ENCODE results near the gene MINDY4. TPM values are rescaled to one million over a fixed set of nuclear protein-coding genes. Genes with fewer than 3 reads are reported as not detected.
A peak's percentile ranks its signal among the peaks of the same experiment; 100 is the strongest.

Gene MINDY4
- total RNA-seq, 4 donors from 2014 or later, result 11.0 to 30.9 (median 18.9) TPM

- no peak for DNase-seq (ENCODE audit: low spot score)
- ATAC-seq (ENCODE audit: low FRiP score), result peak; percentile 50
- no peak for TF ChIP-seq CTCF (IDR thresholded peaks at IDR 0.05)
Observed at GRCh38 chr7:30841025-30841735, 70.0 kb downstream of the MINDY4 start.

- TF ChIP-seq CTCF (IDR thresholded peaks at IDR 0.05), result no peak
- no peak for ATAC-seq (ENCODE audit: low FRiP score)
- DNase-seq (ENCODE audit: low spot score), result no peak
Observed at GRCh38 chr7:30841801-30842541, 70.8 kb downstream of the MINDY4 start.

- no peak for DNase-seq (ENCODE audit: low spot score)
- TF ChIP-seq CTCF (IDR thresholded peaks at IDR 0.05), result no peak
- ATAC-seq (ENCODE audit: low FRiP score), result peak; percentile 62
Observed at GRCh38 chr7:30842542-30843451, 71.6 kb downstream of the MINDY4 start.

- no peak for DNase-seq (ENCODE audit: low spot score)
- ATAC-seq (ENCODE audit: low FRiP score), result no peak
- no peak for TF ChIP-seq CTCF (IDR thresholded peaks at IDR 0.05)
Observed at GRCh38 chr7:30843741-30844482, 72.7 kb downstream of the MINDY4 start.

- DNase-seq (ENCODE audit: low spot score) (no peak), ATAC-seq (ENCODE audit: low FRiP score) (no peak)
- no peak for TF ChIP-seq CTCF (IDR thresholded peaks at IDR 0.05)
Observed at GRCh38 chr7:30844483-30844874, 73.3 kb downstream of the MINDY4 start.

GRCh38 chr7:30844916-30845315 lies 73.7 kb downstream of the MINDY4 start:
- no peak for ATAC-seq (ENCODE audit: low FRiP score)

More at GRCh38 chr7:30844916-30845315, 73.7 kb downstream of the MINDY4 start:
- no peak for DNase-seq (ENCODE audit: low spot score)
- no peak for TF ChIP-seq CTCF (IDR thresholded peaks at IDR 0.05)
